SK-N-SH treated with all-trans-retinoic acid at 6 μM for 48 hours (cell line): ENCODE results near the gene PMS1.
"Not testable (repeated sequence)": the region's sequence is repeated elsewhere in the genome, so short reads cannot be mapped to it uniquely, and the experiment has no call there.

Experiments used
- ATAC-seq: fragments of 200-7000 bp; cut with Tn5 transposase; 3 replicates; pipeline ENCODE4 v1.9.1; 2020; ENCODE audit warnings: mild to moderate bottlenecking, moderate library complexity
- ARNTL ChIP-seq: fragments of 450-650 bp; formaldehyde crosslinking; IDR thresholded peaks from 2 replicates; pipeline ENCODE4 v1.5.0; 2020; ENCODE audit warnings: low read depth, mild to moderate bottlenecking, moderate library complexity, borderline replicate concordance
- BACH2 ChIP-seq: fragments of 250-450 bp; sonication (Bioruptor Pico); IDR thresholded peaks from 2 replicates; pipeline ENCODE4 v1.9.0; 2021; ENCODE audit warnings: mild to moderate bottlenecking, borderline replicate concordance
- CSDC2 ChIP-seq: fragments of 250-450 bp; sonication (Bioruptor Pico); IDR thresholded peaks from 2 replicates; pipeline ENCODE4 v1.5.0; 2020; ENCODE audit warnings: mild to moderate bottlenecking, moderate library complexity
- ESRRG ChIP-seq: fragments of 250-450 bp; sonication (Bioruptor Pico); IDR thresholded peaks from 2 replicates; pipeline ENCODE4 v1.6.1; 2021; ENCODE audit warnings: mild to moderate bottlenecking
- GLIS3 ChIP-seq: fragments of 250-450 bp; sonication (Bioruptor Pico); IDR thresholded peaks from 2 replicates; pipeline ENCODE4 v1.5.0; 2020; ENCODE audit warnings: mild to moderate bottlenecking, moderate library complexity
- ISL1 ChIP-seq: fragments of 250-450 bp; sonication (Bioruptor Pico); IDR thresholded peaks from 2 replicates; pipeline ENCODE4 v2.1.2; 2022; ENCODE audit warnings: mild to moderate bottlenecking, moderate library complexity
- PPARA ChIP-seq: fragments of 250-450 bp; sonication (Bioruptor Pico); IDR thresholded peaks from 2 replicates; pipeline ENCODE4 v1.5.0; 2020; ENCODE audit warnings: mild to moderate bottlenecking, borderline replicate concordance
- RARB ChIP-seq: fragments of 250-450 bp; sonication (Bioruptor Pico); IDR thresholded peaks from 2 replicates; pipeline ENCODE4 v1.8.0; 2021; ENCODE audit warnings: mild to moderate bottlenecking, moderate library complexity
- SNAI2 ChIP-seq: fragments of 250-450 bp; sonication (Bioruptor Pico); IDR thresholded peaks from 2 replicates; pipeline ENCODE4 v1.5.0; 2020; ENCODE audit warnings: mild to moderate bottlenecking, moderate library complexity
- TCF4 ChIP-seq: fragments of 250-450 bp; sonication (Bioruptor Pico); IDR thresholded peaks from 2 replicates; pipeline ENCODE4 v1.8.0; 2021; ENCODE audit warnings: mild to moderate bottlenecking, moderate library complexity, borderline replicate concordance
- ZC3H10 ChIP-seq: fragments of 250-450 bp; sonication (Bioruptor Pico); IDR thresholded peaks from 2 replicates; pipeline ENCODE4 v1.5.1; 2021; ENCODE audit warnings: mild to moderate bottlenecking, moderate library complexity
- ZFP3 ChIP-seq: fragments of 250-450 bp; sonication (Bioruptor Pico); IDR thresholded peaks from 2 replicates; pipeline ENCODE4 v1.5.0; 2020; ENCODE audit warnings: mild to moderate bottlenecking, moderate library complexity
- ZFP30 ChIP-seq: fragments of 450-650 bp; formaldehyde crosslinking; IDR thresholded peaks from 2 replicates; pipeline ENCODE4 v1.5.0; 2022; ENCODE audit warnings: mild to moderate bottlenecking, moderate library complexity
- ZNF565 ChIP-seq: fragments of 450-650 bp; formaldehyde crosslinking; conservative IDR thresholded peaks from 2 replicates; pipeline ENCODE4 v1.5.0; 2020; ENCODE audit warnings: low read depth, mild to moderate bottlenecking, moderate library complexity
- ZNF70 ChIP-seq: fragments of 450-650 bp; formaldehyde crosslinking; IDR thresholded peaks from 2 replicates; pipeline ENCODE4 v1.5.0; 2020; ENCODE audit warnings: mild to moderate bottlenecking, moderate library complexity
- ZNF8 ChIP-seq: fragments of 450-650 bp; formaldehyde crosslinking; IDR thresholded peaks from 2 replicates; pipeline ENCODE4 v1.5.0; 2020; ENCODE audit warnings: mild to moderate bottlenecking, moderate library complexity
- TF ChIP-seq, protein P1 (sequence below): fragments of 250-450 bp; sonication (Bioruptor Pico); IDR thresholded peaks from 2 replicates; pipeline ENCODE4 v1.5.1; 2021; ENCODE audit warnings: mild to moderate bottlenecking, moderate library complexity
- TF ChIP-seq, protein P2 (sequence below): fragments of 250-450 bp; sonication (Bioruptor Pico); IDR thresholded peaks from 2 replicates; pipeline ENCODE4 v1.8.0; 2020; ENCODE audit warnings: mild to moderate bottlenecking, moderate library complexity, borderline replicate concordance
- TF ChIP-seq, protein P3 (sequence below): fragments of 250-450 bp; sonication (Bioruptor Pico); IDR thresholded peaks from 2 replicates; pipeline ENCODE4 v1.8.0; 2021; ENCODE audit warnings: low read depth, mild to moderate bottlenecking, moderate library complexity, borderline replicate concordance
- TF ChIP-seq, protein P4 (sequence below): fragments of 250-450 bp; sonication (Bioruptor Pico); IDR thresholded peaks from 2 replicates; pipeline ENCODE4 v1.5.0; 2020; ENCODE audit warnings: mild to moderate bottlenecking, moderate library complexity
- TF ChIP-seq, protein P5 (sequence below): fragments of 250-450 bp; sonication (Bioruptor Pico); IDR thresholded peaks from 2 replicates; pipeline ENCODE4 v1.5.1; 2020; ENCODE audit warnings: low read depth, mild to moderate bottlenecking, moderate library complexity

PMS1 gene

DNA sequence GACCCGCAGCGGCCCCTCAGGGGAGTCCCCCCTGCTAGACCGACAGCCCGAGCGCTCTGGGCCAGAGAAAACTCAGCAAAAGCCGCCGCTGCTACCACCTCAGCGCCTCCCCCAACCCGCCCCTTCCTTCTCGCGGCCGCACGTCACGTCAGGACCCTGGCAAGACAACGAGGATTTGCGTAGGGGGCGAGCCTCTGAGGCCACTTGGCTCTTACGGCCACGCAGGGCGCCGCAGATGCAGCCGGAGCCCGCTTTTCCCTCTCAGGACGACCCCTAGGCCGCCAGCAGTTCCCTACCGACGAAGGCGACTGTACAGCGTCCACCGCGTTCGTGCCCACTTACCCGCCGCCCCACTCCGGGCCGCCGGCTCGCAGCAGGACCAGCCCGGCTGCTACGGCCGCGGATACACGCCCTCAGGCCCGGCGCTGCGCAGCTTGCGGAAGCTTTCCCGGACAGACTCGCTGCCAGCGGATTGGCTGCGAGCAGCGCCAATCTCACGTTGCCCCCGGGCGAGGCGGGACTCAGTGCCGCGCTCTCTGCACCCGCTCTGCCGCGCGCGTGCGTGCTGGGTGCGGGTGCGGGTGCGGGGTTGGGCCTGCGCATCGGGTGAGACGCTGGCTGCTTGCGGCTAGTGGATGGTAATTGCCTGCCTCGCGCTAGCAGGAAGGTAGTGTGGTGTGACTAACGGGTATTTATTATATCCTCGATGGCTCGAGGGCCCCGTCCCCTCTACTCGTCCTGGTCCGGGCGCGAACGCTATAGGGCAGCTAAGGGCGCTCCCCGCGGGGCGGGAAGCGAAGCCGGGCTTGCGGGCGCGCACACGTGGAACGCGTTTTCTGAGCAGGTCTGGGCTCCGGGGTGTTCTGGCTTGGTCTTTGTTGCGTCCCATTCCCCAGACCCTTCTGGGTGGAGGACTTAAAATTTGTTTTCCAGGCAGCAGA is at the start of gene PMS1, which contains the start of gene ORMDL1:
Gene PMS1 (plus strand): TSS at position 524 of the 941 bp plus-strand sequence. CDS start 7,360 bp downstream, outside the sequence.
Gene ORMDL1 (minus strand): TSS at position 413 of the 941 bp plus-strand sequence. CDS start 1,744 bp downstream, outside the sequence.
- TF ChIP-seq CSDC2 (CRISPR knock-in tag) (no peak), ZFP3 (CRISPR knock-in tag) (no peak), ZNF565 (CRISPR knock-in tag) (no peak)
- TF ChIP-seq, protein P1, sequence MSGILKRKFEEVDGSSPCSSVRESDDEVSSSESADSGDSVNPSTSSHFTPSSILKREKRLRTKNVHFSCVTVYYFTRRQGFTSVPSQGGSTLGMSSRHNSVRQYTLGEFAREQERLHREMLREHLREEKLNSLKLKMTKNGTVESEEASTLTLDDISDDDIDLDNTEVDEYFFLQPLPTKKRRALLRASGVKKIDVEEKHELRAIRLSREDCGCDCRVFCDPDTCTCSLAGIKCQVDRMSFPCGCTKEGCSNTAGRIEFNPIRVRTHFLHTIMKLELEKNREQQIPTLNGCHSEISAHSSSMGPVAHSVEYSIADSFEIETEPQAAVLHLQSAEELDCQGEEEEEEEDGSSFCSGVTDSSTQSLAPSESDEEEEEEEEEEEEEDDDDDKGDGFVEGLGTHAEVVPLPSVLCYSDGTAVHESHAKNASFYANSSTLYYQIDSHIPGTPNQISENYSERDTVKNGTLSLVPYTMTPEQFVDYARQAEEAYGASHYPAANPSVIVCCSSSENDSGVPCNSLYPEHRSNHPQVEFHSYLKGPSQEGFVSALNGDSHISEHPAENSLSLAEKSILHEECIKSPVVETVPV (CRISPR knock-in tag), result peak; percentile 26; the same call in 1 of the 2 replicates
- ATAC-seq, result peak; percentile 97

DNA sequence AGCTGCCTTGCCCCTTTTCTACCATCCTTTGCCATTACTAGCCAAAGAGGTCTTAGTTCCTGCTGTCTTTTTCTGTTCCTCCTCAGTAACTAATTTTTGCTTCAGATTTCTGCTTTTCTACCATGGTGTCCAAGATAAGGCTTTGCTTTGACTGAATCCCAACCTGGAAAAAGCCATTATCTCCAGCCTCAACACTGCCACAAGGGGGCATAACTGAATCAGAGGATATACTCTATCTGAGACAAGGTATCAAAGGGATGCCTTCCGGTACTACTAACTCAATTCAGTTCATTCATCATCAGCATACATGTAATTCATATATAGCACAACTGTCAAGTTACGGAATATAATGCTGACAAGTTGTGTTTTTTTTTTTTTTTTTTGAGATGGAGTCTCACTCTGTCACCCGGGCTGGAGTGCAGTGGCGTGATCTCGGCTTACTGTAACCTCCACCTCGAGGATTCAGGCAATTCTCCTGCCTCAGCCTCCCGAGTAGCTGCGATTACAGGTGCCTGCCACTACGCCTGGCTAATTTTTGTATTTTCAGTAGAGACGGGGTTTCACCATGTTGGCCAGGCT is 33.1 kb upstream of the PMS1 start:
- TF ChIP-seq, protein P1 (CRISPR knock-in tag), result no peak
- TF ChIP-seq RARB (CRISPR knock-in tag) (no peak), ARNTL (CRISPR knock-in tag) (no peak), ISL1 (CRISPR knock-in tag) (no peak)
- peak; percentile 81 for ATAC-seq

DNA sequence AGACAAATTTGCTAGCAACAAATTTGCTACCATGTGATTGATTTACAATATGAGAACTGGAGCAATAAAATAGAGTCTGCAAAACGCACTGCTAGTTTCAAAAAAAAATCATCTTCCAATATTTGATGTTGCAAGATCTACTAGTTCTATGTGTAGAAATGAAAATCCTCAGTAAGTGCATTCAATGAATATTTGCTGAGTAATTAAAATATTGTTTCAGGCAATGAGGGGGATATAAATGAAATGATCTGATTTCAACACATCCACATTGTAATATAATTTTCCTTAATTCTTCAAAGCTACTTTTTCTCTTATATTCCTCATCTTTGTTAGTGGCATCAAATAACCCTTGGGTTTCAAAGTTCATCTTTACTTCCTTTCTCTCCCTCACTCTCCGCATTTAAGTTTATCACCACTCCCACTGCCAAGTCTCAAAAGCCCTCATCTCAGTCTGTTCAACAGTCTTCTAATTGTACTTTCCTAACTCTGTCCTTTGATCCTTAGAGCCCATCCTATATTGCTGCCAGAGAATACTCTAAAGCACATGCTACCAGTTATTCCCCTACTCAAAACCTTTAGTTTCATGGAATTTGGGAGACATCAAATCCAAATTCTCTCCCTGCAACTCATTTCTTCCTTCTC is 27.8 kb upstream of the PMS1 start:
- ATAC-seq, result no peak
- TF ChIP-seq, protein P2, sequence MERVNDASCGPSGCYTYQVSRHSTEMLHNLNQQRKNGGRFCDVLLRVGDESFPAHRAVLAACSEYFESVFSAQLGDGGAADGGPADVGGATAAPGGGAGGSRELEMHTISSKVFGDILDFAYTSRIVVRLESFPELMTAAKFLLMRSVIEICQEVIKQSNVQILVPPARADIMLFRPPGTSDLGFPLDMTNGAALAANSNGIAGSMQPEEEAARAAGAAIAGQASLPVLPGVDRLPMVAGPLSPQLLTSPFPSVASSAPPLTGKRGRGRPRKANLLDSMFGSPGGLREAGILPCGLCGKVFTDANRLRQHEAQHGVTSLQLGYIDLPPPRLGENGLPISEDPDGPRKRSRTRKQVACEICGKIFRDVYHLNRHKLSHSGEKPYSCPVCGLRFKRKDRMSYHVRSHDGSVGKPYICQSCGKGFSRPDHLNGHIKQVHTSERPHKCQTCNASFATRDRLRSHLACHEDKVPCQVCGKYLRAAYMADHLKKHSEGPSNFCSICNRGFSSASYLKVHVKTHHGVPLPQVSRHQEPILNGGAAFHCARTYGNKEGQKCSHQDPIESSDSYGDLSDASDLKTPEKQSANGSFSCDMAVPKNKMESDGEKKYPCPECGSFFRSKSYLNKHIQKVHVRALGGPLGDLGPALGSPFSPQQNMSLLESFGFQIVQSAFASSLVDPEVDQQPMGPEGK (CRISPR knock-in tag), result no peak
- TF ChIP-seq ZNF8 (CRISPR knock-in tag), result no peak
- TF ChIP-seq RARB (CRISPR knock-in tag), result no peak
- no peak for TF ChIP-seq BACH2 (CRISPR knock-in tag)
- TF ChIP-seq ESRRG, result no peak
- no peak for TF ChIP-seq ZNF565 (CRISPR knock-in tag)
- no peak for TF ChIP-seq PPARA (CRISPR knock-in tag)
- TF ChIP-seq, protein P3, sequence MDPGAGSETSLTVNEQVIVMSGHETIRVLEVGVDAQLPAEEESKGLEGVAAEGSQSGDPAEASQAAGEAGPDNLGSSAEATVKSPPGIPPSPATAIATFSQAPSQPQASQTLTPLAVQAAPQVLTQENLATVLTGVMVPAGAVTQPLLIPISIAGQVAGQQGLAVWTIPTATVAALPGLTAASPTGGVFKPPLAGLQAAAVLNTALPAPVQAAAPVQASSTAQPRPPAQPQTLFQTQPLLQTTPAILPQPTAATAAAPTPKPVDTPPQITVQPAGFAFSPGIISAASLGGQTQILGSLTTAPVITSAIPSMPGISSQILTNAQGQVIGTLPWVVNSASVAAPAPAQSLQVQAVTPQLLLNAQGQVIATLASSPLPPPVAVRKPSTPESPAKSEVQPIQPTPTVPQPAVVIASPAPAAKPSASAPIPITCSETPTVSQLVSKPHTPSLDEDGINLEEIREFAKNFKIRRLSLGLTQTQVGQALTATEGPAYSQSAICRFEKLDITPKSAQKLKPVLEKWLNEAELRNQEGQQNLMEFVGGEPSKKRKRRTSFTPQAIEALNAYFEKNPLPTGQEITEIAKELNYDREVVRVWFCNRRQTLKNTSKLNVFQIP (CRISPR knock-in tag), result no peak
- TF ChIP-seq TCF4 (CRISPR knock-in tag), result no peak
- TF ChIP-seq ZNF70 (CRISPR knock-in tag), result no peak
- TF ChIP-seq CSDC2 (CRISPR knock-in tag), result no peak
- no peak for TF ChIP-seq GLIS3 (CRISPR knock-in tag)
- no peak for TF ChIP-seq ZFP3 (CRISPR knock-in tag)
- TF ChIP-seq, protein P4, sequence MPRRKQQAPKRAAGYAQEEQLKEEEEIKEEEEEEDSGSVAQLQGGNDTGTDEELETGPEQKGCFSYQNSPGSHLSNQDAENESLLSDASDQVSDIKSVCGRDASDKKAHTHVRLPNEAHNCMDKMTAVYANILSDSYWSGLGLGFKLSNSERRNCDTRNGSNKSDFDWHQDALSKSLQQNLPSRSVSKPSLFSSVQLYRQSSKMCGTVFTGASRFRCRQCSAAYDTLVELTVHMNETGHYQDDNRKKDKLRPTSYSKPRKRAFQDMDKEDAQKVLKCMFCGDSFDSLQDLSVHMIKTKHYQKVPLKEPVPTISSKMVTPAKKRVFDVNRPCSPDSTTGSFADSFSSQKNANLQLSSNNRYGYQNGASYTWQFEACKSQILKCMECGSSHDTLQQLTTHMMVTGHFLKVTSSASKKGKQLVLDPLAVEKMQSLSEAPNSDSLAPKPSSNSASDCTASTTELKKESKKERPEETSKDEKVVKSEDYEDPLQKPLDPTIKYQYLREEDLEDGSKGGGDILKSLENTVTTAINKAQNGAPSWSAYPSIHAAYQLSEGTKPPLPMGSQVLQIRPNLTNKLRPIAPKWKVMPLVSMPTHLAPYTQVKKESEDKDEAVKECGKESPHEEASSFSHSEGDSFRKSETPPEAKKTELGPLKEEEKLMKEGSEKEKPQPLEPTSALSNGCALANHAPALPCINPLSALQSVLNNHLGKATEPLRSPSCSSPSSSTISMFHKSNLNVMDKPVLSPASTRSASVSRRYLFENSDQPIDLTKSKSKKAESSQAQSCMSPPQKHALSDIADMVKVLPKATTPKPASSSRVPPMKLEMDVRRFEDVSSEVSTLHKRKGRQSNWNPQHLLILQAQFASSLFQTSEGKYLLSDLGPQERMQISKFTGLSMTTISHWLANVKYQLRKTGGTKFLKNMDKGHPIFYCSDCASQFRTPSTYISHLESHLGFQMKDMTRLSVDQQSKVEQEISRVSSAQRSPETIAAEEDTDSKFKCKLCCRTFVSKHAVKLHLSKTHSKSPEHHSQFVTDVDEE (CRISPR knock-in tag), result no peak
- no peak for TF ChIP-seq SNAI2 (CRISPR knock-in tag)
- TF ChIP-seq, protein P5, sequence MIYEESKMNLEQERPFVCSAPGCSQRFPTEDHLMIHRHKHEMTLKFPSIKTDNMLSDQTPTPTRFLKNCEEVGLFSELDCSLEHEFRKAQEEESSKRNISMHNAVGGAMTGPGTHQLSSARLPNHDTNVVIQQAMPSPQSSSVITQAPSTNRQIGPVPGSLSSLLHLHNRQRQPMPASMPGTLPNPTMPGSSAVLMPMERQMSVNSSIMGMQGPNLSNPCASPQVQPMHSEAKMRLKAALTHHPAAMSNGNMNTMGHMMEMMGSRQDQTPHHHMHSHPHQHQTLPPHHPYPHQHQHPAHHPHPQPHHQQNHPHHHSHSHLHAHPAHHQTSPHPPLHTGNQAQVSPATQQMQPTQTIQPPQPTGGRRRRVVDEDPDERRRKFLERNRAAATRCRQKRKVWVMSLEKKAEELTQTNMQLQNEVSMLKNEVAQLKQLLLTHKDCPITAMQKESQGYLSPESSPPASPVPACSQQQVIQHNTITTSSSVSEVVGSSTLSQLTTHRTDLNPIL, result no peak
- no peak for TF ChIP-seq ZFP30 (CRISPR knock-in tag)
- TF ChIP-seq ZC3H10 (CRISPR knock-in tag), result no peak
- TF ChIP-seq ISL1 (CRISPR knock-in tag), result no peak

DNA sequence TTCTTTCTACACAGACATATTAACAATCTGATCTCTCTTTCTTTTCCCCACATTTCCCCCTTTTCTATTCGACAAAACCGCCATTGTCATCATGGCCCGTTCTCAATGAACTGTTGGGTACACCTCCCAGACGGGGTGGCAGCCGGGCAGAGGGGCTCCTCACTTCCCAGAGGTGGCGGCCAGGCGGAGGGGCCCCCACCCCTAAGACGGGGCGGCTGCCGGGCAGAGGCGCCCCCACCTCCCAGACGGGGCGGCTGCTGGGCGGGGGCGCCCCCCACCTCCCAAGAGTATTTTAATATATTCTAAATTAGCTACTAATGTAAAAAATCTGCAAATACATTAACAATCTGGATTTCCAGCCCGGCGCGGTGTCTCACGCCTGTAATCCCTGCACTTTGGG is 24.1 kb upstream of the PMS1 start:
- ATAC-seq, result not testable (repeated sequence)
